Measurements from ENCODE around the gene HDLBP. TPM values are rescaled to one million over a fixed set of nuclear protein-coding genes. Genes with fewer than 3 reads are reported as not detected.

The HDLBP gene
- total RNA-seq, 2 donors from 2014 or later = 274 to 287 TPM

- H3K36me3 ChIP-seq = no peaks in the 10 kb centered on the region
- TF ChIP-seq CTCF (IDR thresholded peaks at IDR 0.05) = no peak
Measured at GRCh38 chr2:241190291-241190981, 125.0 kb downstream of the HDLBP start.

DNA sequence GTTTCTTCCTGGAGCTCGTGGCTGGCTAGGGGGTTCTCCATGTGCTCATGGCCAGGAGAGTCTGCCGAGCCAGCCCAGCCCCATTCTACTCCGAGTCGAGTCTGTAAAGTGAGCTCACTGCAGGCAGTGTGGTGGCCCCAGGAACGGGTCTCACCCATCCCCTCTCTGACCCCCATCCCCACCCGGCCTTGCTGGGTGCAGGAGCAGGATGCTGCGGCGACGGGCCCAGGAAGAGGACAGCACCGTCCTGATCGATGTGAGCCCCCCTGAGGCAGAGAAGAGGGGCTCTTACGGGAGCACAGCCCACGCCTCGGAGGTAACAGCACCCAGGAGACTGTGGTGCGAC is 125.6 kb downstream of the HDLBP start:
- Histone ChIP-seq H3K36me3 (no peaks in the 10 kb centered on the region), H3K27ac (no peak overlapping the region), H3K27me3 (no peaks in the 10 kb centered on the region), H3K4me3 (no peak overlapping the region), H3K4me1 (no peaks in the 10 kb centered on the region), H3K9me3 (no peaks in the 10 kb centered on the region)
- no peak for DNase-seq (ENCODE audit: low spot score)
- TF ChIP-seq CTCF (IDR thresholded peaks at IDR 0.05) = no peak

More at GRCh38 chr2:241190291-241190981, 125.0 kb downstream of the HDLBP start:
- H3K27me3 ChIP-seq = no peaks in the 10 kb centered on the region
- no peak overlapping the region for H3K27ac ChIP-seq
- no peak overlapping the region for H3K4me3 ChIP-seq
- DNase-seq (ENCODE audit: low spot score) = no peak
- no peaks in the 10 kb centered on the region for H3K4me1 ChIP-seq
- H3K9me3 ChIP-seq = no peaks in the 10 kb centered on the region

DNA sequence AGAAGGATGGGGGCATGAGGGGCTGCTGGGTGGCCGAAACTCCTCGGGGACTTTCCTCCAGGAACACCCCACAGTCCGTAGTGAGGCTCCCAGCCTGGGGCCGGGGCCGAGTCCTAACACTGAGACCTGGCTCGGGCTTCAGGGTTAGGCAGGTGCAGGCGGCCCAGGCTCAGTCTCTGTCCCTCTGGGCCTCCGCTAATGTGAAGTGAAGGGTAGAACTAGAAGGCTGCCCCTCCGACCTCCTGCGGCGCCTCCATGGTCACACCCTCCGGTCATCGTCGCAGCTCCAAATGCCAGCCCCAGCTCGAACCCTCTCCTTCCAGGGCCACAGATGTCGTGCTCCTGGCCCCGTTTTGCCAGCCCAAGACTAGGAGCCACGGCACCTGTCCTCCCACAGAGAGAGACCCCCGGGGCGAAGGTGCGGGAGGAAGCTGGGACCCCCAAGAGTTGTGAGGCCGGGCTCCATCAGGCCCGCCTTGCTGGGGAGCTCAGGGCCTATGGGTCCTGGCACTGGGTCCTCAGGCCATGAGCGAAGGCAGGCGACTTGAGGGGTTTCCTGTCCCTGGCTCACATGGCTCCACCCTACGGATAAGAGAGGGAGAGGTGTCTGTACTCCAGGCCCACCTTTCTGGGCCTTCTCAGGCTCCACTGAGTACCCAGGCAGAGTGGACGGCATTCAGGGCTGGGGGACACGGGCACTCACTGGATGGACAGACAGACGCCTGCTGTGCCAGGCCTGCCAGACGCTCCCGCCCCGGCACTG is 126.2 kb downstream of the HDLBP start:
- H3K4me3 ChIP-seq = no peak overlapping the region
- no peak for DNase-seq (ENCODE audit: low spot score)
- no peak overlapping the region for H3K27ac ChIP-seq
- H3K27me3 ChIP-seq = no peaks in the 10 kb centered on the region
- TF ChIP-seq CTCF (IDR thresholded peaks at IDR 0.05) = no peak
- no peaks in the 10 kb centered on the region for H3K4me1 ChIP-seq
- no peaks in the 10 kb centered on the region for H3K36me3 ChIP-seq
- no peaks in the 10 kb centered on the region for H3K9me3 ChIP-seq

GRCh38 chr2:241188361-241189092 is 126.9 kb downstream of the HDLBP start, which contains the start of gene ANO7:
TSS of gene ANO7 (plus strand) at chr2:241188677. CDS start at chr2:241190064, 1,387 bp downstream.
- H3K27ac ChIP-seq = no peak within 1 kb of the TSS
- H3K4me1 ChIP-seq = no peaks in the 10 kb centered on the region
- H3K4me3 ChIP-seq = no peak within 1 kb of the TSS
- H3K27me3 ChIP-seq = no peaks in the 10 kb centered on the region
- DNase-seq (ENCODE audit: low spot score) = no peak
- no peaks in the 10 kb centered on the region for H3K36me3 ChIP-seq
- no peaks in the 10 kb centered on the region for H3K9me3 ChIP-seq
- no peak for TF ChIP-seq CTCF (IDR thresholded peaks at IDR 0.05)

- Histone ChIP-seq H3K4me3 (no peak overlapping the region), H3K9me3 (no peaks in the 10 kb centered on the region), H3K36me3 (no peaks in the 10 kb centered on the region), H3K27ac (no peak overlapping the region), H3K4me1 (no peaks in the 10 kb centered on the region), H3K27me3 (no peaks in the 10 kb centered on the region)
- DNase-seq (ENCODE audit: low spot score) = no peak
- TF ChIP-seq CTCF (IDR thresholded peaks at IDR 0.05) = no peak
Measured at GRCh38 chr2:241187918-241188234, 127.6 kb downstream of the HDLBP start.
